HG03439 (cell line): ENCODE results near the gene PLXNC1.

ENCODE experiments used
- ATAC-seq: cut with Tn5 transposase; IDR thresholded peaks from one replicate; pipeline ENCODE4 v1.9.1; 2021; ENCODE audit warnings: mild to moderate bottlenecking, moderate library complexity; ENCODE audit not compliant: unreplicated experiment

Gene PLXNC1

GRCh38 chr12:94202245-94203180 is 54.1 kb downstream of the PLXNC1 start:
- ATAC-seq = no peak

- ATAC-seq = no peak
Observed at GRCh38 chr12:94203181-94203546, 54.8 kb downstream of the PLXNC1 start.

GRCh38 chr12:94203796-94204195 is 55.4 kb downstream of the PLXNC1 start:
- ATAC-seq = no peak

GRCh38 chr12:94204499-94205247 is 56.3 kb downstream of the PLXNC1 start:
- ATAC-seq = no peak

- ATAC-seq = no peak
Observed at GRCh38 chr12:94205822-94206221, 57.4 kb downstream of the PLXNC1 start.

- ATAC-seq = no peak
Observed at GRCh38 chr12:94206886-94207285, 58.5 kb downstream of the PLXNC1 start.

GRCh38 chr12:94207467-94207848 is 59.1 kb downstream of the PLXNC1 start:
- ATAC-seq = no peak

GRCh38 chr12:94207849-94208621 is 59.7 kb downstream of the PLXNC1 start:
- peak; percentile 82 for ATAC-seq

GRCh38 chr12:94208622-94208966 is 60.2 kb downstream of the PLXNC1 start:
- peak; percentile 37 for ATAC-seq

GRCh38 chr12:94209240-94209639 is 60.9 kb downstream of the PLXNC1 start:
- ATAC-seq = no peak

GRCh38 chr12:94211021-94211420 is 62.6 kb downstream of the PLXNC1 start:
- no peak for ATAC-seq

- no peak for ATAC-seq
Observed at GRCh38 chr12:94218233-94218632, 69.9 kb downstream of the PLXNC1 start.

- no peak for ATAC-seq
Observed at GRCh38 chr12:94219622-94220302, 71.4 kb downstream of the PLXNC1 start.

GRCh38 chr12:94220804-94221203 is 72.4 kb downstream of the PLXNC1 start:
- ATAC-seq = no peak

- ATAC-seq = no peak
Observed at GRCh38 chr12:94222351-94223084, 74.1 kb downstream of the PLXNC1 start.

- ATAC-seq = no peak
Observed at GRCh38 chr12:94223842-94224241, 75.5 kb downstream of the PLXNC1 start.

- no peak for ATAC-seq
Observed at GRCh38 chr12:94225506-94225905, 77.1 kb downstream of the PLXNC1 start.

- ATAC-seq = no peak
Observed at GRCh38 chr12:94225947-94226630, 77.7 kb downstream of the PLXNC1 start.

- ATAC-seq = no peak
Observed at GRCh38 chr12:94227066-94227465, 78.7 kb downstream of the PLXNC1 start.

GRCh38 chr12:94228488-94228907 is 80.1 kb downstream of the PLXNC1 start:
- ATAC-seq = no peak
